HepG2 (cell line): ENCODE data around the gene COX15. TPM values are rescaled to one million over a fixed set of nuclear protein-coding genes. Genes with fewer than 3 reads are reported as not detected.

Source experiments
- ARID2 ChIP-seq: sonication (generic); formaldehyde crosslinking; IDR thresholded peaks from 2 replicates; pipeline ENCODE4 v1.8.1; 2022; ENCODE audit warnings: mild to moderate bottlenecking, missing genetic modification reagents, borderline replicate concordance
- FLYWCH1 ChIP-seq: sonication (generic); formaldehyde crosslinking; IDR thresholded peaks from 2 replicates; pipeline ENCODE4 v1.8.1; 2023; ENCODE audit warnings: mild to moderate bottlenecking, missing genetic modification reagents
- FOXJ3 ChIP-seq: sonication (generic); formaldehyde crosslinking; IDR thresholded peaks from 2 replicates; pipeline ENCODE4 v1.4.0; 2020; ENCODE audit warnings: missing genetic modification reagents, mild to moderate bottlenecking, borderline replicate concordance
- MAZ ChIP-seq, 2 experiments: sonication (generic) in 1 of 2; formaldehyde crosslinking in 1 of 2; IDR thresholded peaks; 2 replicates each; pipeline versions ENCODE4 v1.5.0 to v1.6.1; 2012 to 2020; ENCODE audit warnings: low read depth in 2 of 2, mild to moderate bottlenecking in 2 of 2, borderline replicate concordance in 1 of 2, improper control_type of control experiment in 1 of 2, low read length in 1 of 2, missing genetic modification reagents in 1 of 2, moderate library complexity in 1 of 2
- MXI1 ChIP-seq: IDR thresholded peaks from 3 replicates; pipeline ENCODE4 v1.6.1; 2012; ENCODE audit warnings: low read depth, low read length, inconsistent platforms, borderline replicate concordance
- SALL1 ChIP-seq: sonication (generic); formaldehyde crosslinking; IDR thresholded peaks from 2 replicates; pipeline ENCODE4 v1.8.0; 2022; ENCODE audit warnings: mild to moderate bottlenecking, missing genetic modification reagents
- SIN3A ChIP-seq: IDR thresholded peaks from 2 replicates; pipeline ENCODE4 v1.6.1; 2011; ENCODE audit warnings: low read depth, mild to moderate bottlenecking, control low read depth, low read length, borderline replicate concordance
- TMF1 ChIP-seq: sonication (generic); formaldehyde crosslinking; IDR thresholded peaks from 2 replicates; pipeline ENCODE4 v1.8.1; 2022; ENCODE audit warnings: low read depth, missing genetic modification reagents
- ZFP41 ChIP-seq: sonication (generic); formaldehyde crosslinking; IDR thresholded peaks from 2 replicates; pipeline ENCODE4 v1.4.0; 2020; ENCODE audit warnings: mild to moderate bottlenecking, missing genetic modification reagents, borderline replicate concordance
- ZMAT3 ChIP-seq: sonication (generic); formaldehyde crosslinking; conservative IDR thresholded peaks from 2 replicates; pipeline ENCODE4 v1.7.0; 2021; ENCODE audit warnings: missing genetic modification reagents
- ZNF256 ChIP-seq: sonication (generic); formaldehyde crosslinking; conservative IDR thresholded peaks from 2 replicates; pipeline ENCODE4 v1.4.0; 2020; ENCODE audit warnings: missing genetic modification reagents
- ZNF670 ChIP-seq: sonication (generic); formaldehyde crosslinking; IDR thresholded peaks from 2 replicates; pipeline ENCODE4 v1.8.0; 2022; ENCODE audit warnings: mild to moderate bottlenecking, missing genetic modification reagents, borderline replicate concordance
- ZNF792 ChIP-seq: IDR thresholded peaks from 2 replicates; pipeline ENCODE4 v1.6.1; 2016
- ZNF878 ChIP-seq: sonication (generic); formaldehyde crosslinking; IDR thresholded peaks from 2 replicates; pipeline ENCODE4 v1.8.1; 2023; ENCODE audit warnings: mild to moderate bottlenecking, missing genetic modification reagents, moderate library complexity
- polyA plus RNA-seq, 8 experiments: library from polyadenylated mRNA; depleted of rRNA in 3 of 8; stranded (reverse) in 7 of 8; unstranded in 1 of 8; fragments of >200 nt; fragmentation: Illumina TruSeq in 4 of 8; extraction: Trizol in 4 of 8; gene quantifications; 2 replicates each; pipeline versions ENCODE4 v1.2.1 to v1.2.3, GENCODE V29; 2011 to 2016; ENCODE audit warnings: low read depth in 4 of 8, missing spikeins in 1 of 8, mixed read lengths in 1 of 8; ENCODE audit not compliant: insufficient read depth in 1 of 8
- total RNA-seq, 5 experiments: library from RNA; depleted of rRNA; stranded (reverse); fragments of >200 nt; fragmentation: Illumina TruSeq; extraction: Trizol; gene quantifications; 2 replicates each; pipeline ENCODE4 v1.2.3, GENCODE V29; 2016; ENCODE audit warnings: low read depth in 1 of 5
- TF ChIP-seq, protein P1 (sequence below): sonication (generic); formaldehyde crosslinking; IDR thresholded peaks from 2 replicates; pipeline ENCODE4 v1.8.1; 2022; ENCODE audit warnings: low read depth, mild to moderate bottlenecking, missing genetic modification reagents
- TF ChIP-seq, protein P2 (sequence below): sonication (generic); formaldehyde crosslinking; IDR thresholded peaks from 2 replicates; pipeline ENCODE4 v1.4.0; 2020; ENCODE audit warnings: missing genetic modification reagents, mild to moderate bottlenecking, borderline replicate concordance
- TF ChIP-seq, protein P3 (sequence below): sonication (generic); formaldehyde crosslinking; conservative IDR thresholded peaks from 2 replicates; pipeline ENCODE4 v1.8.0; 2022; ENCODE audit warnings: mild to moderate bottlenecking, moderate library complexity, missing genetic modification reagents
- TF ChIP-seq, protein P4 (sequence below): IDR thresholded peaks from 2 replicates; pipeline ENCODE4 v1.6.1; 2016
- TF ChIP-seq, protein P5 (sequence below): sonication (generic); formaldehyde crosslinking; IDR thresholded peaks from 2 replicates; pipeline ENCODE4 v1.8.0; 2022; ENCODE audit warnings: mild to moderate bottlenecking, missing genetic modification reagents, moderate library complexity
- TF ChIP-seq, protein P6 (sequence below): sonication (generic); formaldehyde crosslinking; IDR thresholded peaks from 2 replicates; pipeline ENCODE4 v1.5.0; 2020; ENCODE audit warnings: mild to moderate bottlenecking, missing genetic modification reagents

Gene COX15
- total and polyA plus RNA-seq, 2 of the 13 experiments (the other 11 are each of a cell fraction or from before 2014, with no cell fraction given), result 19.2 to 44.7 TPM

DNA sequence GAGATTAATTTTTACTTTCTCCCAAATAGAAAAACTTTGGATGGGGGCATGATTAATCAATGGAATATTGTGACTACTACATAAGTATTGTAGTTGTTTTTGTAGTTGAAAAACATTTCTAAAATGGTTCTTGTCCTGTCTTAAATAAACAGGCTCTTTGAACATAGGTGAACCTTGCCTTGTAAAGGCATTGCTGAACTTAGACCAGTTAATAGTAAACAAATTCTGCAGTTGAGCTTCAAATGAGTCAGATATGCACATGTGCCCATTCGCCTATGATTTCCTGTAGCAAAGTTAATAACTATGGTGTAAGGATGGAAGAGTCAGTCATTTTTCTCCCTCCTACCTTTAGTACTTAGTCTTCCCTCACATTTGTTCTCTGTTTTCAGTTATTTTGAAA, 22.7 kb upstream of the COX15 start (continued):
- TF ChIP-seq, protein P1, sequence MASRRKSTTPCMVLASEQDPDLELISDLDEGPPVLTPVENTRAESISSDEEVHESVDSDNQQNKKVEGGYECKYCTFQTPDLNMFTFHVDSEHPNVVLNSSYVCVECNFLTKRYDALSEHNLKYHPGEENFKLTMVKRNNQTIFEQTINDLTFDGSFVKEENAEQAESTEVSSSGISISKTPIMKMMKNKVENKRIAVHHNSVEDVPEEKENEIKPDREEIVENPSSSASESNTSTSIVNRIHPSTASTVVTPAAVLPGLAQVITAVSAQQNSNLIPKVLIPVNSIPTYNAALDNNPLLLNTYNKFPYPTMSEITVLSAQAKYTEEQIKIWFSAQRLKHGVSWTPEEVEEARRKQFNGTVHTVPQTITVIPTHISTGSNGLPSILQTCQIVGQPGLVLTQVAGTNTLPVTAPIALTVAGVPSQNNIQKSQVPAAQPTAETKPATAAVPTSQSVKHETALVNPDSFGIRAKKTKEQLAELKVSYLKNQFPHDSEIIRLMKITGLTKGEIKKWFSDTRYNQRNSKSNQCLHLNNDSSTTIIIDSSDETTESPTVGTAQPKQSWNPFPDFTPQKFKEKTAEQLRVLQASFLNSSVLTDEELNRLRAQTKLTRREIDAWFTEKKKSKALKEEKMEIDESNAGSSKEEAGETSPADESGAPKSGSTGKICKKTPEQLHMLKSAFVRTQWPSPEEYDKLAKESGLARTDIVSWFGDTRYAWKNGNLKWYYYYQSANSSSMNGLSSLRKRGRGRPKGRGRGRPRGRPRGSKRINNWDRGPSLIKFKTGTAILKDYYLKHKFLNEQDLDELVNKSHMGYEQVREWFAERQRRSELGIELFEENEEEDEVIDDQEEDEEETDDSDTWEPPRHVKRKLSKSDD (CRISPR knock-in tag), result no peak
- TF ChIP-seq FOXJ3 (CRISPR knock-in tag) (peak; percentile 67; the same call in 1 of the 2 replicates), ZNF792 (CRISPR knock-in tag) (0 out of 2 replicates have a peak, but pooled peaks have one; percentile 26), ZNF878 (CRISPR knock-in tag) (no peak), TMF1 (no peak), SALL1 (CRISPR knock-in tag) (peak; percentile 38; the same call in 1 of the 2 replicates), ZFP41 (CRISPR knock-in tag) (no peak), FLYWCH1 (CRISPR knock-in tag) (no peak), ZNF256 (CRISPR knock-in tag) (no peak), ZMAT3 (no peak), MXI1 (peak; percentile 76; the same call in 1 of the 3 replicates), ARID2 (CRISPR knock-in tag) (no peak), SIN3A (0 out of 2 replicates have a peak, but pooled peaks have one; percentile 39), MAZ (IDR thresholded peaks at IDR 0.05; ENCODE audit: borderline replicate concordance, low read depth, low read length) (no peak), MAZ (CRISPR knock-in tag; IDR thresholded peaks at IDR 0.05; ENCODE audit: low read depth) (no peak), ZNF670 (CRISPR knock-in tag) (no peak)
- TF ChIP-seq, protein P2, sequence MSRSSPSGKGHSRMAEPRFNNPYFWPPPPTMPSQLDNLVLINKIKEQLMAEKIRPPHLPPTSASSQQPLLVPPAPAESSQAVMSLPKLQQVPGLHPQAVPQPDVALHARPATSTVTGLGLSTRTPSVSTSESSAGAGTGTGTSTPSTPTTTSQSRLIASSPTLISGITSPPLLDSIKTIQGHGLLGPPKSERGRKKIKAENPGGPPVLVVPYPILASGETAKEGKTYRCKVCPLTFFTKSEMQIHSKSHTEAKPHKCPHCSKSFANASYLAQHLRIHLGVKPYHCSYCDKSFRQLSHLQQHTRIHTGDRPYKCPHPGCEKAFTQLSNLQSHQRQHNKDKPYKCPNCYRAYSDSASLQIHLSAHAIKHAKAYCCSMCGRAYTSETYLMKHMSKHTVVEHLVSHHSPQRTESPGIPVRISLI (CRISPR knock-in tag), result peak; percentile 34; the same call in 1 of the 2 replicates
- TF ChIP-seq, protein P3, sequence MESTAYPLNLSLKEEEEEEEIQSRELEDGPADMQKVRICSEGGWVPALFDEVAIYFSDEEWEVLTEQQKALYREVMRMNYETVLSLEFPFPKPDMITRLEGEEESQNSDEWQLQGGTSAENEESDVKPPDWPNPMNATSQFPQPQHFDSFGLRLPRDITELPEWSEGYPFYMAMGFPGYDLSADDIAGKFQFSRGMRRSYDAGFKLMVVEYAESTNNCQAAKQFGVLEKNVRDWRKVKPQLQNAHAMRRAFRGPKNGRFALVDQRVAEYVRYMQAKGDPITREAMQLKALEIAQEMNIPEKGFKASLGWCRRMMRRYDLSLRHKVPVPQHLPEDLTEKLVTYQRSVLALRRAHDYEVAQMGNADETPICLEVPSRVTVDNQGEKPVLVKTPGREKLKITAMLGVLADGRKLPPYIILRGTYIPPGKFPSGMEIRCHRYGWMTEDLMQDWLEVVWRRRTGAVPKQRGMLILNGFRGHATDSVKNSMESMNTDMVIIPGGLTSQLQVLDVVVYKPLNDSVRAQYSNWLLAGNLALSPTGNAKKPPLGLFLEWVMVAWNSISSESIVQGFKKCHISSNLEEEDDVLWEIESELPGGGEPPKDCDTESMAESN (CRISPR knock-in tag), result no peak
- TF ChIP-seq, protein P4, sequence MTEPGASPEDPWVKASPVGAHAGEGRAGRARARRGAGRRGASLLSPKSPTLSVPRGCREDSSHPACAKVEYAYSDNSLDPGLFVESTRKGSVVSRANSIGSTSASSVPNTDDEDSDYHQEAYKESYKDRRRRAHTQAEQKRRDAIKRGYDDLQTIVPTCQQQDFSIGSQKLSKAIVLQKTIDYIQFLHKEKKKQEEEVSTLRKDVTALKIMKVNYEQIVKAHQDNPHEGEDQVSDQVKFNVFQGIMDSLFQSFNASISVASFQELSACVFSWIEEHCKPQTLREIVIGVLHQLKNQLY (CRISPR knock-in tag), result peak; percentile 51; the same call in 1 of the 2 replicates
- TF ChIP-seq, protein P5, sequence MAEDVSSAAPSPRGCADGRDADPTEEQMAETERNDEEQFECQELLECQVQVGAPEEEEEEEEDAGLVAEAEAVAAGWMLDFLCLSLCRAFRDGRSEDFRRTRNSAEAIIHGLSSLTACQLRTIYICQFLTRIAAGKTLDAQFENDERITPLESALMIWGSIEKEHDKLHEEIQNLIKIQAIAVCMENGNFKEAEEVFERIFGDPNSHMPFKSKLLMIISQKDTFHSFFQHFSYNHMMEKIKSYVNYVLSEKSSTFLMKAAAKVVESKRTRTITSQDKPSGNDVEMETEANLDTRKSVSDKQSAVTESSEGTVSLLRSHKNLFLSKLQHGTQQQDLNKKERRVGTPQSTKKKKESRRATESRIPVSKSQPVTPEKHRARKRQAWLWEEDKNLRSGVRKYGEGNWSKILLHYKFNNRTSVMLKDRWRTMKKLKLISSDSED, result no peak
- TF ChIP-seq, protein P6, sequence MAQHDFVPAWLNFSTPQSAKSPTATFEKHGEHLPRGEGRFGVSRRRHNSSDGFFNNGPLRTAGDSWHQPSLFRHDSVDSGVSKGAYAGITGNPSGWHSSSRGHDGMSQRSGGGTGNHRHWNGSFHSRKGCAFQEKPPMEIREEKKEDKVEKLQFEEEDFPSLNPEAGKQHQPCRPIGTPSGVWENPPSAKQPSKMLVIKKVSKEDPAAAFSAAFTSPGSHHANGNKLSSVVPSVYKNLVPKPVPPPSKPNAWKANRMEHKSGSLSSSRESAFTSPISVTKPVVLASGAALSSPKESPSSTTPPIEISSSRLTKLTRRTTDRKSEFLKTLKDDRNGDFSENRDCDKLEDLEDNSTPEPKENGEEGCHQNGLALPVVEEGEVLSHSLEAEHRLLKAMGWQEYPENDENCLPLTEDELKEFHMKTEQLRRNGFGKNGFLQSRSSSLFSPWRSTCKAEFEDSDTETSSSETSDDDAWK, result no peak
